NCI-H1930 (cell line): Measurements from ENCODE around the gene DPP4.

Source experiments
- DNase-seq, 2 experiments: peaks; one replicate each; lab custom pipeline; 2025; lab: John Stamatoyannopoulos, UW

Gene DPP4

GRCh38 chr2:162085090-162085891 is 11.3 kb upstream of the DPP4 start:
- no peak for DNase-seq

GRCh38 chr2:162084536-162084935 is 10.5 kb upstream of the DPP4 start:
- DNase-seq, result no peak

DNA sequence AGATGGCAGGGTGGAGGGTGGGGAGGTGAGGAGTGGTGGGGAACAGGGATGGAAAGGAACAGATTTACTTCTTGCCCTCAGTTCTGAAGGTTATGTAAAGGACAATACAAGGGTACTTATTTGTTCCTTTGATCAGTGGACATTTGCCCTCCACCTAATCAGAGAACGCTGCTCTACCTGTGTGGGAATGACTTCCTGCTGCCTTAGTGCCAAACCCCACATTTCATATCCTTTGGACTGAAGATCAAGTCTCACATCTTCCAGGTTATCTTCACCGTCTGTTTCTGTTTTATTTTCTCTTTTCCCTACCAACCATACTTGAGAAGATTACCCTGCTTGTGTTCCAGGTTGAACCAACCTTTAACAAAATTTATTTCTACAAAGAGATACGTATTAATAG is 8.7 kb upstream of the DPP4 start:
- DNase-seq, result no peak

DNA sequence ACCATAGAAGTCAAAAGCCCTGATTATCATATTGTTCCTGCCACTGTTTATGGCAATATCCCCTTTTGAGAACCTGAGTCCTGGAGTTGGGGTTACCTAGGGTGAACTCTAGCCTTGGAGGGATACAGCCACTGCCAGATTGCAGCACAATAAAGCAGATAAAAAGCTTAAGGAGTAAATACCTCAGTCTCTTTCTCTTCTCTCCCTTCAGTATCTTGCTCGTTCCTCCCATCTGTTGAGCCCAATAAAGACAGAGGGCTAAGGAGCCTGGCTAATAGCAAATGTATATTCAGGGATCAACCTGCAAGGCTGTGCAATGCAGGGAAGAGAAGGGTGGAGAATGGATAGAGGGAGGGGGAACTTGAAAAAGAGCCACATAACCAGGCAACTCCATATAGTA is 8.0 kb upstream of the DPP4 start:
- DNase-seq, result no peak

DNA sequence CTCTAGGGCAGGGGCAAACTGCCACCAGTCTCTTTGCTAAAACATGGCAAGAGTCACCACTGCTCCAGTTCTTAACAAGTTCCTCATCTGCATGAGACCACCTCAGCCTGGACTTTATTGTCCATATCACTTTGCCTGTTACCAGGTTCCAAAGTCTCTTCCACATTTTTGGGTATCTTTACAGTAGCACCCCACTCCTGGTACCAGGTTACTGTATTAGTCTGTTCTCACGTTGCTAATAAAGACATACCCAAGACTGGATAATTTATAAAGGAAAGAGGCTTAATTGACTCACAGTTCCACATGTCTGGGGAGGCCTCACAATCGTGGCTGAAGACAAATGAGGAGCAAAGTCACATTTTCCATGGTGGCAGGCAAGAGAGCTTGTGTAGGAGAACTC is 5.5 kb upstream of the DPP4 start:
- DNase-seq, result no peak

DNA sequence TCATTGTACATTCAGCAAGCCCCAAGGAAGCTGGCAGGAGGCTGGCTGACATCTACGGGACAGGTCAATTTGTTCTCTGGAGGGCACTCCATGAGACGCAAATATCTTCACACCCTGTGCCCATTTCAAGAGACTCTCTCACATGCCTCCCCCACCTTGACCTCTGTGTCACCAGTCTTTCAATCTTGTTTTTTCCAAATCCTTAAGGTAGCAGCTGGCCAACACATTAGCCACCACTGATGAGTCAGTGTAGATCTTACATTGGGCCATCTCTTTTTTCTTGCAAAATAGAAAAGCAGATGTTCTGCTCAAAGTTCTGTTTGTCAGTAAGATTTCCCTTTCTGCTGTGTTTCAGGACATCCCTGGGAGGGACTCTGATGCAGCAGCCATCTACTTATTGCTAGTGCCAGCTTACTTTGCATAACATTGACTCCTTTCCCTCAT is 1.7 kb upstream of the DPP4 start:
- DNase-seq, result no peak

DNA sequence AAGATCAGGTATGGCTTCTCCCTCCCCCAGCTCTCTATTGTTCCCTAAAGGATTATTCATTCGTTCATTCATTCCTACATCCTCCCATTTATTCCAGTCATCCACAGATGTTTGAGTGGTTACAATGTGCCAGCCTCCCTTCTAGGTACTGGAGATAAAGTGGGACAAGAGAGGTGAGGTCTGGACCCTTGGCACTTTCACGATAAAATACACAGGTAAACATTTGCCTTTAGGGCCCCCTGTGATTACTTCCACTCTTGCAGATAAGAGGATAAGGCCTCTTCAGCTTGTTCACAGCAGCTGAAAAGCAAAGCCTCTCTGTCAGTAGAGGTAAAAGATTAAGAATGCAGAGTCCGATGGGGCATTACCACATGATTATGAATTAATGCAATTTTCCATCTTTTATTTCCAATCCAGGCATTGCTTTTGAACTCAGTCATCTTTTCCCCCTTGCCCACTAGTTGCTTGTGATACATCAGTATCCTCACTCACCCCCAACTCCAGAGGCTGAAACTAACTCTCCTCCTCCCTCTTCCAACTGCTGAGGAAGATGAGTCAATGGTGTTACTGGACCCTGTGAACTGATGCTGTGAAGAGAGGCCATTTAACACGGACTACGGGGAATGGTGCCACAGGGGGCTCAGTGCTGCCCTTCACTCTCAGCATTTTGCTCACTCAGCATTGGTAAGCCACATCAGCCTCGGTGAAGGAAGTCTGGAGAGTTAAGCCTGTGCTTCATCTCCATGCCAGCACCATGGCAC is 1.1 kb upstream of the DPP4 start:
- DNase-seq, result no peak

DNA sequence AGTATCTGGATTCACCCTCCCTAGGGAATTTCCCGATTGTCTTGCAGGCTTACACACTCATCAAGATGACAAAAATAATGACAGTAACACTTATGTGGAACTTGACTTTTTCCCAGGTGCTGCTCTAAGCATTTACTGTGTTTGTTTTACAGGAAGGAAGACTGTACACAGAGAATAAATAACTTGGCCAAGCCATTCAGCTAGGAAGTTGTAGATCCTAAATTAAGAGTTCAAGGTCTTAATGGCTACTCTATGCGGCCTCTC is 549 bp upstream of the DPP4 start:
- DNase-seq, result no peak

- DNase-seq, result no peak
Measured at GRCh38 chr2:162072976-162073887, 783 bp downstream of the DPP4 start.

DNA sequence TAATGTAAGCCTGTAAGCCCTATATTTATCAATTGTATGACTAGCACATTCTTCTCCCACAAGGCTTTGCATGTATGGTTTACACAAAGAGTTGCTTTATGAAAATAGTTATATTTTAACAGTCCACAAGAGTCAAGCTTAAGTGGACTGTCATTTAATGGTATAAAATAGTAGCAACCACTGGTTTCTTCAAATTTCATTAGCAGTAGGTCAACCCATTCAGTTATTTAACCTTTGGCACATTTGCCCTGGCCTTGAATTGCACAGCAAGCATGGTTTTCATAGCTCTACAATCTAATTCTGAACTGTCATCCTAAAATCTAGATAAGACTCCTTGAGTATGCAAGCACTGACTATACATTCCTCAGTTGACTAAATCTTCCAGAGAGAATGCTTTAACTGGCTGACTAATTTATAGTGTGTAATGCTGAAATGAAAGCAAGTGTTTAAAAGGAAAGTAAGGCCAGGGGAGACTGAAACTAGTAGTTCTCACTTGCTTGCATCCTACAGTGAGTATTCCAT is 1.8 kb downstream of the DPP4 start:
- no peak for DNase-seq

GRCh38 chr2:162071001-162071400 is 3.0 kb downstream of the DPP4 start:
- no peak for DNase-seq

- DNase-seq, result no peak
Measured at GRCh38 chr2:162070228-162070936, 3.6 kb downstream of the DPP4 start.

DNA sequence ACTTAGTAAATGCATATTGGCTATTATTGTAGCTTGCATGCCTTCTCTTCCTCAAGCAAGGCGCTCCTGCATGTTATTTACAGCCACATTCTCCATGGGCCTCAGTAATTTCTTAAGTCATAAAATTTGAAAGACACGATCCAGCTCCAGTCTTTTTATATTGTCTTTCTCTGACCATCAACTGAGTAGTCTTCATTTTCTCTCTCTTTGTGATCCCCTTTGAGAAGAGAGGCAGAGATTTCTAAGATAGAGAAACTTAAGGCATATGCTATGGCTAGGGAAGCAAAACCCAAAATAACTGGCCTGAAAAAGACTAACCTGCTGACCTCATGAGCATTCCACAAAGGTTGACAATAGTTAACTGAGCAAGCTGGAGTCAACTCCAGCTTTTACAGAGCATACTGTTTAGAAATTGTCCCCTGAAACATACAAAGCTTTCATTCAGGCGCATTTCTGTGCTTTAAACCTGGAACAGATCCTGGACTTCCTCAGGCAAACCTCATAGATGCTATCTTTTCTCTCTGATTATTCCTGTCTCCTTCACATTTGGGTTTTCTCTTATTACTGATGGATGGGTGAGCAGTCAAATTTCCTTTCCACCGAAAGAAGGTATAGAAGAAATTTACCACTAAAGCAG is 4.6 kb downstream of the DPP4 start:
- DNase-seq, result no peak

DNA sequence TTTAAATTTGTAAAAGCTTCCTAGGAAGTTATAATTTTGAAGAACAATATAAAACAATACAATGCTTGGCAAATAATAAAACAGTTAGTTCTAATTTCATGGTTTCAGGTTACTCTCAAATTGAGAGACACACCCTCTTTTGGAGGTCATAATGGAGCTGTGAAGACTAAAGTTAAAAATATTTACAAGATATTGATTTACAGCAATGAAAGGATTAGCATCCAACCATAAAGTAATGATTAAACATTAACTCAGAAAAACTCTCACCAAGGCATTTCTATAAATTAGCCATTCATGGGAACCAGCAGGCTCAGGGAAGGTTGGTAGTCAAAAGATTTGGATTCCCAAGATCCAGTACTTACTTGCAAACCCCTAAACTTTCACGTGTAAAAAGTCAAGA is 6.4 kb downstream of the DPP4 start:
- DNase-seq, result no peak

DNA sequence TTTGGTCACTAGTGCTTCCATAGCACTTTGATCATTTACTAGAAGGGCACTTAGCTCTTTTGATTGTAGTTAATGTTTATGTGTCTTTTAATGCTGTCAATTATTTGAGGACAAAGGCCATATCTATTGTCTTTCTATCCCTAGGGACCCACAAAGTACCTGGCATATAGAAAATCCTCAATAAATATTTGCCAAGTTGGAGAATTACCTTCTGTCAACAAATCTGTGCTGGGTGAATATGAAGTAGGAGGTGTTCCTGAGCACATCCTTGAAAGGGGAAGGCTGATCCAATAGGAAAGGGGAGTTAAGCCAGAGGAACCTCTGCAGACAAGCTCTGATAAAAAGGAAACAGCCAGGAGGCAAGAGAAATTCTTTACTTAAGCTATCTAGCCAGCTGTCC is 8.2 kb downstream of the DPP4 start:
- no peak for DNase-seq

GRCh38 chr2:162063899-162064298 is 10.1 kb downstream of the DPP4 start:
- no peak for DNase-seq

DNA sequence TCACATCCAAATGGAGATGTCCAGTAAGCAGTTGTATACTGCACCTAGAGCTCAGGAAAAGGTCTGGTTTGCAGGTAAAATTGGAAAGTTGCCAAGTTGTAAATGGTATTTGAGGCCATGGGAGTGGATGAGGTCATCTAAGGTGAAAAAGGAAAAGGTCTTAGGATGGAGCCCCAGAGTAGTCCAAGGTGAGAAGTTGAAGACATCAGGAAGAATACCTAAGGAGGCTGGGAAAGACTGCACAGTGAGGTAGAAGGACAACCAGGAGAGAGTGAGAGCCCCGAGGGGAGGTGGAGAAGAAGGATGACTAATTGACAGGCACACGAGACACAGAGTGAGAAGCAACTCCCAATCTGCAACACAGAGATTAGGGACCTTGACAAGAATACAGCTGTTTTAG is 10.7 kb downstream of the DPP4 start:
- no peak for DNase-seq

GRCh38 chr2:162062559-162062958 is 11.5 kb downstream of the DPP4 start:
- no peak for DNase-seq

DNA sequence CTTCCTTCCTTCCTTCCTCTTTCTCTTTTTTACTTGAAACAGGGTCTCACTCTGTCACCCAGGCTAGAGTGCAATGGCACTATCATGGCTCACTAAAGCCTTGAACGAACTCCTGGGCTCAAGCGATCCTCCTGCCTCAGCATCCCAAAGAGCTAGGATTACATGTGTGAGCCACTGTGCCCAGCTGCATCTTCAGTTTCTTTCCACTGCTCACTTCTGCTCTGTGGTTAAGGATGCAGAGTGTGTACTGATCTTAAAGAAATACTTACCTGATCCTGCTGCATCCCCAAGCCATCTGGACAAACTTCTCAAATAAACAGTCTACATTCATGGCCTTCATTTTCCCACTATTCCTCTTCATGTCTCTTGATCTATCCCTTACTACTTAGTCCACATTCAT is 13.0 kb downstream of the DPP4 start:
- no peak for DNase-seq

GRCh38 chr2:162060532-162060931 is 13.5 kb downstream of the DPP4 start:
- DNase-seq, result no peak

- DNase-seq, result no peak
Measured at GRCh38 chr2:162058973-162059668, 14.9 kb downstream of the DPP4 start.
